HepG2 (cell line): ENCODE data around the gene SPTSSB. TPM values are rescaled to one million over a fixed set of nuclear protein-coding genes. Genes with fewer than 3 reads are reported as not detected.
A peak's percentile ranks its signal among the peaks of the same experiment; 100 is the strongest.

Source experiments
- ATAC-seq: fragments of 200-7000 bp; cut with Tn5 transposase; 3 replicates; pipeline ENCODE4 v1.9.1; 2020; ENCODE audit warnings: mild to moderate bottlenecking, moderate library complexity
- BruUV-seq: library from RNA; stranded (reverse); fragments of 400-500 nt; replicated peaks from 2 replicates; lab custom pipeline; 2021; lab: Mats Ljungman, UMichigan
- CTCF ChIA-PET: fragments of 300-600 bp; formaldehyde crosslinking; extraction: SDS; loops from one replicate; lab custom pipeline; 2021; ENCODE audit warnings: low total read pairs, inconsistent platforms, low intra/inter-chr PET ratio; lab: Yijun Ruan, JAX
- POLR2A ChIA-PET: fragments of 350-600 bp; sonication (Branson Sonifier 250); formaldehyde crosslinking; loops from one replicate; lab custom pipeline; 2020; ENCODE audit warnings: antibody characterized with exemption, inconsistent platforms; lab: Yijun Ruan, JAX
- DNase-seq: peaks from one replicate; pipeline ENCODE4 v3.0.0-alpha.2; 2015; ENCODE audit warnings: low spot score
- FAIRE-seq: peaks from 3 replicates; lab custom pipeline; 2011; peaks lifted over from hg19 to GRCh38; lab: Jason Lieb, UNC
- H2AFZ ChIP-seq: one replicate; pipeline ENCODE4 v1.6.1; 2011; ENCODE audit warnings: low read length, inconsistent platforms
- H3K27ac ChIP-seq: fragments of 300-600 bp; 3 replicates; pipeline ENCODE4 v1.8.0; 2011; ENCODE audit warnings: mixed run types, mild to moderate bottlenecking, mixed read lengths, low read length, inconsistent platforms; ENCODE audit not compliant: insufficient read depth; ENCODE audit errors: extremely low read length
- H3K27me3 ChIP-seq, 2 experiments: fragments of 200-600 bp in 1 of 2; 2 replicates in 1 of 2; 3 replicates in 1 of 2; pipeline versions ENCODE4 v1.6.0 to v1.8.0; 2011; ENCODE audit warnings: low read length in 2 of 2, mild to moderate bottlenecking in 2 of 2, moderate library complexity in 2 of 2, inconsistent platforms in 1 of 2; ENCODE audit not compliant: insufficient read depth in 2 of 2, control insufficient read depth in 1 of 2
- H3K36me3 ChIP-seq, 2 experiments: fragments of 200-600 bp in 1 of 2; replicated peaks in 1 of 2; 2 replicates in 1 of 2; 3 replicates in 1 of 2; pipeline versions ENCODE4 v1.5.1 to v1.8.0; 2011; ENCODE audit warnings: low read length in 2 of 2, inconsistent platforms in 1 of 2; ENCODE audit not compliant: insufficient read depth in 2 of 2, control insufficient read depth in 1 of 2
- H3K4me1 ChIP-seq: 2 replicates; pipeline ENCODE4 v1.5.1; 2012; ENCODE audit warnings: low read length, inconsistent platforms; ENCODE audit not compliant: insufficient read depth
- H3K4me2 ChIP-seq: 2 replicates; pipeline ENCODE4 v1.6.0; 2011; ENCODE audit warnings: low read depth, low read length, inconsistent platforms
- H3K4me3 ChIP-seq, 3 experiments: fragments of 200-600 bp in 1 of 3; sonication (generic), shearing (Covaris generic) in 1 of 3; replicated peaks in 1 of 3; 2 replicates each; pipeline ENCODE4 v1.5.1; 2011 to 2016; ENCODE audit warnings: low read length in 3 of 3, inconsistent platforms in 2 of 3, low read depth in 2 of 3, mild to moderate bottlenecking in 2 of 3, control low read depth in 1 of 3, mixed read lengths in 1 of 3; ENCODE audit not compliant: insufficient read depth in 1 of 3
- H3K79me2 ChIP-seq: one replicate; pipeline ENCODE4 v1.6.1; 2011; ENCODE audit warnings: low read length, inconsistent platforms; ENCODE audit not compliant: insufficient read depth
- H3K9ac ChIP-seq: 2 replicates; pipeline ENCODE4 v1.6.0; 2011; ENCODE audit warnings: mild to moderate bottlenecking, low read depth, low read length, inconsistent platforms; ENCODE audit not compliant: insufficient read depth
- H3K9me3 ChIP-seq: 2 replicates; pipeline ENCODE4 v1.5.1; 2012; ENCODE audit warnings: mild to moderate bottlenecking, low read length
- H4K20me1 ChIP-seq: 2 replicates; pipeline ENCODE4 v1.6.0; 2011; ENCODE audit warnings: inconsistent platforms, mild to moderate bottlenecking, low read length, moderate library complexity; ENCODE audit not compliant: insufficient read depth
- ARID3A ChIP-seq: IDR thresholded peaks from 2 replicates; pipeline ENCODE4 v1.6.1; 2012; ENCODE audit warnings: low read depth, low read length, improper control_type of control experiment
- CEBPB ChIP-seq: IDR thresholded peaks from 2 replicates; pipeline ENCODE4 v1.6.1; 2011; ENCODE audit warnings: low read depth, low read length, improper control_type of control experiment, borderline replicate concordance
- CEBPG ChIP-seq: IDR thresholded peaks from 2 replicates; pipeline ENCODE4 v1.6.1; 2016
- CTCF ChIP-seq: sonication (generic); formaldehyde crosslinking; IDR thresholded peaks from 2 replicates; pipeline ENCODE4 v1.5.0; 2020; ENCODE audit warnings: mild to moderate bottlenecking, missing genetic modification reagents, moderate library complexity
- HMGXB4 ChIP-seq, 2 experiments: sonication (generic) in 1 of 2; formaldehyde crosslinking in 1 of 2; IDR thresholded peaks; 2 replicates each; pipeline versions ENCODE4 v1.4.0 to v1.6.1; 2018 to 2020; ENCODE audit warnings: missing genetic modification reagents in 2 of 2, borderline replicate concordance in 1 of 2, low read depth in 1 of 2, mild to moderate bottlenecking in 1 of 2, missing biosample characterization in 1 of 2
- RAD21 ChIP-seq: fragments of 450-650 bp; formaldehyde crosslinking; IDR thresholded peaks from 2 replicates; pipeline ENCODE4 v1.5.0; 2020; ENCODE audit warnings: mild to moderate bottlenecking
- SMC3 ChIP-seq: IDR thresholded peaks from 2 replicates; pipeline ENCODE4 v1.6.1; 2011; ENCODE audit warnings: low read length, improper control_type of control experiment
- STAG1 ChIP-seq: sonication (generic); formaldehyde crosslinking; IDR thresholded peaks from 2 replicates; pipeline ENCODE4 v1.4.0; 2020; ENCODE audit warnings: missing genetic modification reagents
- ZBTB44 ChIP-seq: sonication (generic); formaldehyde crosslinking; IDR thresholded peaks from 2 replicates; pipeline ENCODE4 v1.4.0; 2020; ENCODE audit warnings: missing genetic modification reagents
- ZNF761 ChIP-seq: sonication (generic); formaldehyde crosslinking; conservative IDR thresholded peaks from 2 replicates; pipeline ENCODE4 v1.4.0; 2020; ENCODE audit warnings: mild to moderate bottlenecking, missing genetic modification reagents
- WGBS: methylation state at CpG from one replicate; pipeline ENCODE4 v1.1.6; 2017; ENCODE audit warnings: low lambda C conversion rate; 5-methylcytosine and 5-hydroxymethylcytosine counted together
- in situ Hi-C: cut with HindIII; loops from 2 replicates; pipeline ENCODE4 v1.10.0; 2017; ENCODE audit warnings: low pct_unique_long_range_greater_than_20kb; ENCODE audit not compliant: extremely low pct_ligation_motif_present
- intact Hi-C: fragments of 100-400 bp; cut with micrococcal nuclease; formaldehyde crosslinking; loops from one replicate; pipeline ENCODE4 v1.10.0; 2022; ENCODE audit not compliant: unreplicated experiment
- polyA plus RNA-seq, 8 experiments: library from polyadenylated mRNA; depleted of rRNA in 3 of 8; stranded (reverse) in 7 of 8; unstranded in 1 of 8; fragments of >200 nt; fragmentation: Illumina TruSeq in 4 of 8; extraction: Trizol in 4 of 8; gene quantifications; 2 replicates each; pipeline versions ENCODE4 v1.2.1 to v1.2.3, GENCODE V29; 2011 to 2016; ENCODE audit warnings: low read depth in 4 of 8, missing spikeins in 1 of 8, mixed read lengths in 1 of 8; ENCODE audit not compliant: insufficient read depth in 1 of 8
- total RNA-seq, 5 experiments: library from RNA; depleted of rRNA; stranded (reverse); fragments of >200 nt; fragmentation: Illumina TruSeq; extraction: Trizol; gene quantifications; 2 replicates each; pipeline ENCODE4 v1.2.3, GENCODE V29; 2016; ENCODE audit warnings: low read depth in 1 of 5
- TF ChIP-seq, protein P1 (sequence below): IDR thresholded peaks from 2 replicates; pipeline ENCODE4 v1.4.0; 2020; ENCODE audit warnings: mild to moderate bottlenecking, missing genetic modification reagents

Gene SPTSSB
- total and polyA plus RNA-seq, 2 of the 13 experiments (the other 11 are each of a cell fraction or from before 2014, with no cell fraction given): 0.51 to 2.4 TPM

GRCh38 chr3:161305095-161305991 lies 66.0 kb downstream of the SPTSSB start:
- no peak for FAIRE-seq
- H2AFZ ChIP-seq: no peak overlapping the region
- TF ChIP-seq ARID3A (peak; percentile 69; the same call in 1 of the 2 replicates), CEBPG (CRISPR knock-in tag) (peak; percentile 56), STAG1 (CRISPR knock-in tag) (peak; percentile 49), RAD21 (CRISPR knock-in tag) (peak; percentile 48; the same call in 1 of the 2 replicates), SMC3 (peak; percentile 70), ZNF761 (CRISPR knock-in tag) (no peak), CTCF (CRISPR knock-in tag) (peak; percentile 46), CEBPB (peak; percentile 48; the same call in 1 of the 2 replicates), HMGXB4 (CRISPR knock-in tag; IDR thresholded peaks at IDR 0.05; ENCODE audit: borderline replicate concordance in 1 of 2, low read depth in 1 of 2) (0 out of 4 replicates have a peak, but pooled peaks of 1 of the 2 experiments have one; percentile 19), ZBTB44 (CRISPR knock-in tag) (no peak)
- TF ChIP-seq, protein P1, sequence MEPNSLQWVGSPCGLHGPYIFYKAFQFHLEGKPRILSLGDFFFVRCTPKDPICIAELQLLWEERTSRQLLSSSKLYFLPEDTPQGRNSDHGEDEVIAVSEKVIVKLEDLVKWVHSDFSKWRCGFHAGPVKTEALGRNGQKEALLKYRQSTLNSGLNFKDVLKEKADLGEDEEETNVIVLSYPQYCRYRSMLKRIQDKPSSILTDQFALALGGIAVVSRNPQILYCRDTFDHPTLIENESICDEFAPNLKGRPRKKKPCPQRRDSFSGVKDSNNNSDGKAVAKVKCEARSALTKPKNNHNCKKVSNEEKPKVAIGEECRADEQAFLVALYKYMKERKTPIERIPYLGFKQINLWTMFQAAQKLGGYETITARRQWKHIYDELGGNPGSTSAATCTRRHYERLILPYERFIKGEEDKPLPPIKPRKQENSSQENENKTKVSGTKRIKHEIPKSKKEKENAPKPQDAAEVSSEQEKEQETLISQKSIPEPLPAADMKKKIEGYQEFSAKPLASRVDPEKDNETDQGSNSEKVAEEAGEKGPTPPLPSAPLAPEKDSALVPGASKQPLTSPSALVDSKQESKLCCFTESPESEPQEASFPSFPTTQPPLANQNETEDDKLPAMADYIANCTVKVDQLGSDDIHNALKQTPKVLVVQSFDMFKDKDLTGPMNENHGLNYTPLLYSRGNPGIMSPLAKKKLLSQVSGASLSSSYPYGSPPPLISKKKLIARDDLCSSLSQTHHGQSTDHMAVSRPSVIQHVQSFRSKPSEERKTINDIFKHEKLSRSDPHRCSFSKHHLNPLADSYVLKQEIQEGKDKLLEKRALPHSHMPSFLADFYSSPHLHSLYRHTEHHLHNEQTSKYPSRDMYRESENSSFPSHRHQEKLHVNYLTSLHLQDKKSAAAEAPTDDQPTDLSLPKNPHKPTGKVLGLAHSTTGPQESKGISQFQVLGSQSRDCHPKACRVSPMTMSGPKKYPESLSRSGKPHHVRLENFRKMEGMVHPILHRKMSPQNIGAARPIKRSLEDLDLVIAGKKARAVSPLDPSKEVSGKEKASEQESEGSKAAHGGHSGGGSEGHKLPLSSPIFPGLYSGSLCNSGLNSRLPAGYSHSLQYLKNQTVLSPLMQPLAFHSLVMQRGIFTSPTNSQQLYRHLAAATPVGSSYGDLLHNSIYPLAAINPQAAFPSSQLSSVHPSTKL (CRISPR knock-in tag): no peak

More at GRCh38 chr3:161305095-161305991, 66.0 kb downstream of the SPTSSB start:
- CTCF ChIA-PET: interaction anchor here (1.0 to 1.7 kb wide), 3 partner anchors 102 to 119 kb away, joined by 3 to 12 read pairs (median 3); no protein-coding TSS in a partner anchor
- POLR2A ChIA-PET: no interaction called here
- no peak overlapping the region for H3K4me3 ChIP-seq
- no peak for DNase-seq
- H3K27ac ChIP-seq: no peak overlapping the region
- no peaks in the 10 kb centered on the region for H3K27me3 ChIP-seq
- ATAC-seq: no peak
- H3K4me2 ChIP-seq: no peak overlapping the region
- BruUV-seq: no TSS peak
- no peaks in the 10 kb centered on the region for H3K4me1 ChIP-seq
- no peaks in the 10 kb centered on the region for H3K79me2 ChIP-seq
- intact Hi-C loops (loop anchor here (1.0 kb wide), 1 partner anchor 104 kb away; no protein-coding TSS in a partner anchor), in situ Hi-C loops (no loop called here)
- H3K9ac ChIP-seq: no peak overlapping the region
- no peaks in the 10 kb centered on the region for H3K36me3 ChIP-seq
- no peaks in the 10 kb centered on the region for H4K20me1 ChIP-seq
- no peaks in the 10 kb centered on the region for H3K9me3 ChIP-seq
- 69% methylated on average over 2 of the region's 2 CpGs for WGBS
